H1 (cell line): ENCODE measurements around the gene RIPPLY1. TPM values are rescaled to one million over a fixed set of nuclear protein-coding genes. Genes with fewer than 3 reads are reported as not detected.

ENCODE experiments used
- CTCF ChIA-PET: fragments of 300-600 bp; sonication (Branson Sonifier 250); formaldehyde crosslinking; loops from one replicate; lab custom pipeline; 2021; ENCODE audit not compliant: partially characterized antibody; lab: Charles Lee
- POLR2A ChIA-PET: fragments of 300-600 bp; sonication (Branson Sonifier 250); formaldehyde crosslinking; loops from one replicate; lab custom pipeline; 2021; ENCODE audit warnings: inconsistent platforms; ENCODE audit not compliant: partially characterized antibody; lab: Charles Lee
- DNase-seq, 2 experiments: peaks; one replicate each; pipeline versions ENCODE4 v3.0.0 to v3.0.0-alpha.2; 2010 to 2022; ENCODE audit warnings: low spot score in 2 of 2, low read depth in 1 of 2, mixed read lengths in 1 of 2
- FAIRE-seq: peaks from 2 replicates; lab custom pipeline; 2011; peaks lifted over from hg19 to GRCh38; lab: Jason Lieb, UNC
- H2AFZ ChIP-seq: 2 replicates; pipeline ENCODE4 v1.8.1; 2012; ENCODE audit warnings: low read length, inconsistent platforms
- H2AK5ac ChIP-seq: 2 replicates; pipeline ENCODE4 v1.6.1; 2013; ENCODE audit warnings: low read depth, low read length
- H2BK120ac ChIP-seq: replicated peaks from 2 replicates; pipeline ENCODE3; 2013; ENCODE audit warnings: low read depth, low read length, inconsistent platforms
- H2BK12ac ChIP-seq: 2 replicates; pipeline ENCODE4 v1.6.1; 2013; ENCODE audit warnings: low read depth, low read length
- H2BK15ac ChIP-seq: 2 replicates; pipeline ENCODE4 v1.6.1; 2013; ENCODE audit warnings: low read length
- H2BK20ac ChIP-seq: 2 replicates; pipeline ENCODE4 v1.6.1; 2013; ENCODE audit warnings: low read length
- H2BK5ac ChIP-seq: 2 replicates; pipeline ENCODE4 v1.6.1; 2013; ENCODE audit warnings: low read depth, low read length
- H3K14ac ChIP-seq: 2 replicates; pipeline ENCODE4 v1.6.1; 2013; ENCODE audit warnings: inconsistent platforms; ENCODE audit not compliant: insufficient read length
- H3K18ac ChIP-seq: 2 replicates; pipeline ENCODE4 v1.6.1; 2013; ENCODE audit warnings: low read length; ENCODE audit errors: extremely low read depth
- H3K23ac ChIP-seq: 2 replicates; pipeline ENCODE4 v1.6.1; 2013; ENCODE audit warnings: inconsistent platforms; ENCODE audit not compliant: insufficient read length
- H3K23me2 ChIP-seq: 2 replicates; pipeline ENCODE4 v1.6.1; 2013; ENCODE audit warnings: low read depth, low read length
- H3K27ac ChIP-seq: 2 replicates; pipeline ENCODE4 v1.6.1; 2011; ENCODE audit warnings: low read depth, low read length, inconsistent platforms
- H3K27me3 ChIP-seq, 4 experiments: replicated peaks in 1 of 4; 1 replicate in 1 of 4; 2 replicates in 3 of 4; pipeline versions ENCODE4 v1.6.1 to v1.8.1; 2011 to 2013; ENCODE audit warnings: low read length in 3 of 4, mild to moderate bottlenecking in 3 of 4, inconsistent platforms in 2 of 4, mixed read lengths in 2 of 4, moderate library complexity in 1 of 4; ENCODE audit not compliant: control insufficient read depth in 3 of 4, insufficient read depth in 3 of 4; ENCODE audit errors: extremely low read depth in 1 of 4
- H3K36me3 ChIP-seq, 4 experiments: 2 replicates each; pipeline versions ENCODE4 v1.6.1 to v1.8.1; 2011 to 2013; ENCODE audit warnings: mild to moderate bottlenecking in 4 of 4, low read length in 3 of 4, moderate library complexity in 2 of 4, control low read depth in 1 of 4, inconsistent platforms in 1 of 4; ENCODE audit not compliant: insufficient read depth in 4 of 4, control insufficient read depth in 2 of 4
- H3K4ac ChIP-seq: replicated peaks from 2 replicates; pipeline ENCODE3; 2013; ENCODE audit warnings: low read length, low read depth, mixed read lengths, inconsistent platforms; ENCODE audit not compliant: insufficient read length
- H3K4me1 ChIP-seq, 4 experiments: replicated peaks in 1 of 4; 1 replicate in 1 of 4; 2 replicates in 3 of 4; pipeline versions ENCODE4 v1.6.1 to v1.8.1; 2011 to 2013; ENCODE audit warnings: low read length in 3 of 4, inconsistent platforms in 2 of 4, mixed read lengths in 1 of 4; ENCODE audit not compliant: insufficient read depth in 4 of 4, control insufficient read depth in 3 of 4
- H3K4me2 ChIP-seq, 2 experiments: 2 replicates each; pipeline versions ENCODE4 v1.6.1 to v1.8.1; 2011 to 2013; ENCODE audit warnings: low read depth in 2 of 2, low read length in 2 of 2, control low read depth in 1 of 2, inconsistent platforms in 1 of 2, mild to moderate bottlenecking in 1 of 2; ENCODE audit not compliant: insufficient read depth in 1 of 2
- H3K4me3 ChIP-seq, 4 experiments: fragments of 200-600, 300-600 bp in 1 of 4; sonication (generic), shearing (Covaris generic), sonication (Bioruptor Twin) in 1 of 4; 2 replicates each; pipeline versions ENCODE4 v1.5.1 to v1.8.1; 2011 to 2016; ENCODE audit warnings: low read length in 4 of 4, low read depth in 3 of 4, control low read depth in 2 of 4, inconsistent platforms in 2 of 4, mild to moderate bottlenecking in 2 of 4, mixed read lengths in 1 of 4, moderate library complexity in 1 of 4; ENCODE audit not compliant: insufficient read depth in 2 of 4; ENCODE audit errors: extremely low read depth in 1 of 4
- H3K56ac ChIP-seq: replicated peaks from 2 replicates; pipeline ENCODE3; 2013; ENCODE audit warnings: low read depth, mild to moderate bottlenecking, mixed read lengths, low read length, inconsistent platforms; ENCODE audit not compliant: insufficient read length
- H3K79me1 ChIP-seq: 2 replicates; pipeline ENCODE4 v1.6.1; 2013; ENCODE audit warnings: low read depth, low read length, control low read depth
- H3K79me2 ChIP-seq, 2 experiments: 2 replicates each; pipeline versions ENCODE4 v1.6.1 to v1.8.1; 2012 to 2013; ENCODE audit warnings: low read length in 2 of 2, mild to moderate bottlenecking in 2 of 2, inconsistent platforms in 1 of 2; ENCODE audit not compliant: insufficient read depth in 2 of 2, control insufficient read depth in 1 of 2
- H3K9ac ChIP-seq, 4 experiments: replicated peaks in 1 of 4; 1 replicate in 1 of 4; 2 replicates in 3 of 4; pipeline versions ENCODE4 v1.6.1 to v1.8.1; 2011 to 2013; ENCODE audit warnings: low read depth in 3 of 4, low read length in 3 of 4, control low read depth in 2 of 4, mild to moderate bottlenecking in 2 of 4, moderate library complexity in 2 of 4, inconsistent platforms in 1 of 4; ENCODE audit errors: extremely low read depth in 1 of 4
- H3K9me3 ChIP-seq, 2 experiments: 2 replicates each; pipeline versions ENCODE4 v1.6.1 to v1.8.1; 2012 to 2013; ENCODE audit warnings: mild to moderate bottlenecking in 2 of 2, moderate library complexity in 2 of 2, control low read depth in 1 of 2, inconsistent platforms in 1 of 2, low read depth in 1 of 2, low read length in 1 of 2, mixed read lengths in 1 of 2; ENCODE audit not compliant: insufficient read depth in 2 of 2
- H4K20me1 ChIP-seq, 2 experiments: replicated peaks in 1 of 2; 2 replicates each; pipeline versions ENCODE3 to v1.8.1; 2011 to 2013; ENCODE audit warnings: inconsistent platforms in 2 of 2, low read length in 2 of 2, mild to moderate bottlenecking in 1 of 2; ENCODE audit not compliant: insufficient read depth in 2 of 2, control insufficient read depth in 1 of 2
- H4K5ac ChIP-seq: 2 replicates; pipeline ENCODE4 v1.6.1; 2013; ENCODE audit warnings: low read length, low read depth, mixed read lengths, inconsistent platforms; ENCODE audit not compliant: insufficient read length
- H4K8ac ChIP-seq: 2 replicates; pipeline ENCODE4 v1.8.0; 2013; ENCODE audit warnings: mild to moderate bottlenecking, moderate library complexity, low read length, inconsistent platforms; ENCODE audit not compliant: insufficient read depth; ENCODE audit errors: extremely low read depth
- H4K91ac ChIP-seq: replicated peaks from 2 replicates; pipeline ENCODE3; 2013; ENCODE audit warnings: low read length, mixed read lengths, inconsistent platforms; ENCODE audit not compliant: insufficient read length
- CREB1 ChIP-seq: IDR thresholded peaks from 2 replicates; pipeline ENCODE4 v1.6.1; 2012; ENCODE audit warnings: inconsistent platforms
- MAFK ChIP-seq: IDR thresholded peaks from 2 replicates; pipeline ENCODE4 v1.6.1; 2012; ENCODE audit warnings: low read depth, mild to moderate bottlenecking, improper control_type of control experiment, low read length
- WGBS, 2 experiments: shearing (Covaris generic) in 1 of 2; methylation state at CpG; one replicate each; pipeline versions ENCODE4 v1.1.6 to v1.1.7; 2013 to 2015; ENCODE audit warnings: low lambda C conversion rate in 2 of 2, mixed read lengths in 2 of 2, inconsistent platforms in 1 of 2, low coverage in 1 of 2, missing lambda C conversion rate in 1 of 2; ENCODE audit not compliant: insufficient replicate concordance in 2 of 2, insufficient coverage in 1 of 2, insufficient read length in 1 of 2; ENCODE audit errors: extremely low coverage in 1 of 2, missing lambda C conversion rate in 1 of 2; 5-methylcytosine and 5-hydroxymethylcytosine counted together
- polyA plus RNA-seq, 7 experiments: library from polyadenylated mRNA; depleted of rRNA in 3 of 7; stranded (reverse) in 5 of 7; unstranded in 2 of 7; fragments of >200 nt in 5 of 7; fragments of 200-250 nt in 2 of 7; gene quantifications; 1 replicate in 5 of 7; 2 replicates in 1 of 7; 4 replicates in 1 of 7; pipeline versions ENCODE4 v1.2.1 to v1.2.3, GENCODE V29; 2011 to 2013; ENCODE audit warnings: missing spikeins in 2 of 7, mixed read lengths in 2 of 7
- total RNA-seq: library from RNA; stranded (reverse); fragmentation: NEBNext Ultra II Directional; extraction: Animal tissue kit (Norgen Biotek cat#: 25700); gene quantifications from 2 replicates; pipeline ENCODE4 v1.2.1, GENCODE V29; 2021
- TF ChIP-seq, protein P1 (sequence below): IDR thresholded peaks from 2 replicates; pipeline ENCODE4 v1.6.1; 2011; ENCODE audit warnings: low read length, improper control_type of control experiment

RIPPLY1 gene
- total and polyA plus RNA-seq, 2 of the 8 experiments (the other 6 are each of a cell fraction or from before 2014, with no cell fraction given): not detected

DNA sequence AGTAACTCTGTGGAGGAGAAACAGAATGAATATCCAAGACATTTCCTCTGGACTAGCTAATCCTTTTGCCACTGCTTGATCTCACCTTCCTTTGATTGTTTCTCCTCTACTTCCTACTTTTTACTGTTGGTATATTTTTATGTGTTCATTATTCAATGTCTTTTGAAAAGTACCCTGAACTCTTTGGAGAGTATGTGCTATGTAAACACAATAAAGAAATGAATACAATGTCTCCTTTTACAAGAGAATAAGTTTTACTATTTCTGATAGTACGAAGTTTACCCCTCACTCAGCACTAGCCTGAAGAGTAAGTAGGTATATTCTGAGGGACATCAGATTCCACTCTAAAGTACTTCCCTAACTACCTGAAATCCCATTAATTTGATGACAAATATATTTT lies 36.9 kb upstream of the RIPPLY1 start:
- no peaks in the 10 kb centered on the region for H3K79me2 ChIP-seq
- H4K20me1 ChIP-seq: no peaks in the 10 kb centered on the region
- no peak overlapping the region for H3K4me2 ChIP-seq
- H2AFZ ChIP-seq: no peak overlapping the region
- no peak overlapping the region for H2BK12ac ChIP-seq
- no peak overlapping the region for H2BK5ac ChIP-seq
- H4K91ac ChIP-seq: no peak overlapping the region
- no peak overlapping the region for H3K27ac ChIP-seq
- H3K14ac ChIP-seq: no peak overlapping the region
- no peaks in the 10 kb centered on the region for H3K79me1 ChIP-seq
- no peak overlapping the region for H3K9ac ChIP-seq
- CTCF ChIA-PET: no interaction called here
- no peaks in the 10 kb centered on the region for H3K27me3 ChIP-seq
- no peaks in the 10 kb centered on the region for H3K9me3 ChIP-seq
- no peak overlapping the region for H3K4me3 ChIP-seq
- H2BK15ac ChIP-seq: no peak overlapping the region
- H3K4ac ChIP-seq: no peak overlapping the region
- TF ChIP-seq MAFK (no peak), CREB1 (no peak)
- TF ChIP-seq, protein P1, sequence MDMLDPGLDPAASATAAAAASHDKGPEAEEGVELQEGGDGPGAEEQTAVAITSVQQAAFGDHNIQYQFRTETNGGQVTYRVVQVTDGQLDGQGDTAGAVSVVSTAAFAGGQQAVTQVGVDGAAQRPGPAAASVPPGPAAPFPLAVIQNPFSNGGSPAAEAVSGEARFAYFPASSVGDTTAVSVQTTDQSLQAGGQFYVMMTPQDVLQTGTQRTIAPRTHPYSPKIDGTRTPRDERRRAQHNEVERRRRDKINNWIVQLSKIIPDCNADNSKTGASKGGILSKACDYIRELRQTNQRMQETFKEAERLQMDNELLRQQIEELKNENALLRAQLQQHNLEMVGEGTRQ: no peak
- no peak overlapping the region for H2AK5ac ChIP-seq
- H4K8ac ChIP-seq: no peak overlapping the region
- FAIRE-seq: no peak
- H2BK120ac ChIP-seq: no peak overlapping the region
- no peaks in the 10 kb centered on the region for H3K23me2 ChIP-seq
- POLR2A ChIA-PET: no interaction called here
- DNase-seq: no peak
- H3K36me3 ChIP-seq: no peaks in the 10 kb centered on the region
- H3K56ac ChIP-seq: no peak overlapping the region
- H2BK20ac ChIP-seq: no peak overlapping the region
- no peaks in the 10 kb centered on the region for H3K4me1 ChIP-seq
- H4K5ac ChIP-seq: no peak overlapping the region
- WGBS, 2 experiments: 100% methylated on average over 1 of the region's 1 CpG; no CpG with 5 or more reads in 1 of the 2 experiments
- no peak overlapping the region for H3K23ac ChIP-seq
- no peak overlapping the region for H3K18ac ChIP-seq
